Measurements from ENCODE around the gene CD34.
"Not testable (repeated sequence)": the region's sequence is repeated elsewhere in the genome, so short reads cannot be mapped to it uniquely, and the experiment has no call there.

The CD34 gene, protein sequence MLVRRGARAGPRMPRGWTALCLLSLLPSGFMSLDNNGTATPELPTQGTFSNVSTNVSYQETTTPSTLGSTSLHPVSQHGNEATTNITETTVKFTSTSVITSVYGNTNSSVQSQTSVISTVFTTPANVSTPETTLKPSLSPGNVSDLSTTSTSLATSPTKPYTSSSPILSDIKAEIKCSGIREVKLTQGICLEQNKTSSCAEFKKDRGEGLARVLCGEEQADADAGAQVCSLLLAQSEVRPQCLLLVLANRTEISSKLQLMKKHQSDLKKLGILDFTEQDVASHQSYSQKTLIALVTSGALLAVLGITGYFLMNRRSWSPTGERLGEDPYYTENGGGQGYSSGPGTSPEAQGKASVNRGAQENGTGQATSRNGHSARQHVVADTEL

DNA sequence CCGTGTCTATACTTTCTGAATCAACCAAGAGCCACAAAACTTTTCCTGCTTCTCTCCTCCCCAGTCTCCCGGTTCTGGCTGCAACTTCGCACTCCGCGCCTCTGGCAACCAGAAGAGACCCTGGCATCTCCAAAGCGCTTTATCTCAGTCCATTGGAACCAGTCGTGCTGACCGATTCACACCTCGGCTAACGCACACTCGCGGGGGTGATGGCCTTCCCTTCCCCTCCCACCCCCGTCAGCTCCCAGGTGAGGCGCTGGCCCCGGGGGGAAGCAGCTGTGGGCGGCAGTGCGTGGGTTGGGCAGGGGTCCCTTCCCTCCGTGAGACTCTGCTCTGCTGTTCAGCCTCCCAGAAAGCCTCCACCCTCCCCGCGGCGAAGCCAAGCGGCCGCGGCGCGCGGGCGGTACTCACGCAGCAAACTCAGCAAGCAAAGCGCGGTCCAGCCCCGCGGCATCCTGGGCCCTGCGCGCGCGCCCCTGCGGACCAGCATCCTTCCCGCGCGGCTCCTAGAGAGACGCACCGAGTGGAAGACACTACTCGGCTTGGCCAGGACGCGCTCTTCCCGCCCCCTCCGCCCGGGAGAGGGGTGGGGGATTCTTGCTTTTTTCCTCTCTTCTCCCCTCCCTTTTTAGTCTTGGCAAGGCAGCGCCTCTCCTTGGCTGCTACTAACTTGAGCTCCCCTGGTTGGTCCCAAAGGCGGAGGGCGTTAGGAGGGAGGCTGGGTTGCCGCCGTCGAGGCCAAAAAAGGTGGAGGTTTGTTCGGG lies at the start of gene CD34:
CD34 (minus strand) TSS at position 535 of the 764 bp plus-strand sequence; CDS start at position 490, 45 bp downstream.
- DNase-seq, result no peak

DNA sequence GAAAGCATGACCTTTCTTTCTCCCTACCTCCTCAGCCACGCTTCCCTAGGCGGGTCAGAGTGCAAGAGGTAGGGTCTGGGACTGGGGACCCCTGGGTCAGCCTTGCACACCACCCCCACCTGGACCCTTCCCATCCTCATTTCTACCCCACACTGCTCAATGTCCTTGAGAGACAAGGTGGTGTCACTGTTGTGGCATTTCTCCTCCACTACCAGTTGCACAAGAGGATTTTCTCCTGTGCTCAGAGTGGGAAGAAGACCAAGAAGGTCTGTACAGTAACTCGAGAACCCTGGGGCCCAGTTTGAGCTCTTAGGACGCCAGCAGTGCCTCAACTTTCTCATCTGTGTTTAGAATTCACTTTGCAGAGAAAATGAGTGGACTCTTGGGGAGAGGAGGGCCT lies 49.4 kb upstream of the CD34 start:
- DNase-seq, result no peak

DNA sequence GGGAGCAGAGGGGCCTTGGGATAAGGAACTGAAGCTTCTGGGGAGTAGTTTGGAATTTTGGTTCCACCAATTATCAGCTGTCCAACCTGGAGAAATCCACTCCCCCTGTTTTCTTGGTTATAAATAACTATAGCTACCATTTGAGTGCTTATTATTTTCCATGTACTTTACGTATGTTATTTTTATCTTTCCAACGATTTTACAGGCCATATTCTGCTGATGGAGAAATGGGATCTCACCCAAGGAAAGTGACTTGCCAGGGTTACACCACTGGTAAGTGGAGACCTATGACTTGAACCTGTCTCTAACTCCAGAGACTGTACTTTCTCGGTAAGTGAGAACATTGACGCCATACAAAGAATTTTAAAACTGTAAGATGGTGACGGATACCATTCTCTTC lies 49.0 kb upstream of the CD34 start:
- DNase-seq, result no peak

DNA sequence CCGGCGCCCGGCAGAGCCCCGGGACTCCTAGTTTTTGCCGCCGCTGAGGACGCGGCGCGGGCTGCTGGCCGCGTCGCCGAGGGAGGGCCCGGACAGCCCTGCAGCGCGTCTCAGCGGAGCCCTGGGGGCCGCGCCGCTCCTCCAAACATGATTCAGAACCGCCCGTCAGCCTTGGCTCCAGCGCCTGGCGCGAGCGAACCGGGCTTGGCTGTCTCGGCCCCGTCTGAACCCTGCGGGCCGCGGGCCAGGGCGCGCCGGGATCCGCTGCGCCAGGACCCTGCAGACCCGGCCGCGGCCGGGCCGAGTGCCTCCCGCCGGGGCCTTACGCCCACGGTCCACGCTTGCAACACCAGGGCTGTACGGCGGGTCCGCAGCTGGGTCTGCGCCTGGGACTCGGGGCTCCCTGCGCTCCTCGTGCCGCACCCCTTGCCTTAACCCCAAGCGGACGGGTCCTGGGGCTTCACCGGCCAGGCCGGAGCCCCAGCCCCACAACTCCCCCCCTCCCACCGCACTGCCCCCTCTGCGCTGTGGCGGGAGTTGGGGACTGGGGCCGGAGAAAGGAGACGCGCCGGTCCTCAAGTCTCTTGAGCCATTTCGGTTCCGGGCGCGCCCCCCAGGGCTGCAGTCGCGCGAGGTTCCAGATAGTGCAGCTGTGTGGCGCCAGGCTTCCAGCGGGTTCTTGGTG lies 48.4 kb upstream of the CD34 start:
- DNase-seq, result no peak

DNA sequence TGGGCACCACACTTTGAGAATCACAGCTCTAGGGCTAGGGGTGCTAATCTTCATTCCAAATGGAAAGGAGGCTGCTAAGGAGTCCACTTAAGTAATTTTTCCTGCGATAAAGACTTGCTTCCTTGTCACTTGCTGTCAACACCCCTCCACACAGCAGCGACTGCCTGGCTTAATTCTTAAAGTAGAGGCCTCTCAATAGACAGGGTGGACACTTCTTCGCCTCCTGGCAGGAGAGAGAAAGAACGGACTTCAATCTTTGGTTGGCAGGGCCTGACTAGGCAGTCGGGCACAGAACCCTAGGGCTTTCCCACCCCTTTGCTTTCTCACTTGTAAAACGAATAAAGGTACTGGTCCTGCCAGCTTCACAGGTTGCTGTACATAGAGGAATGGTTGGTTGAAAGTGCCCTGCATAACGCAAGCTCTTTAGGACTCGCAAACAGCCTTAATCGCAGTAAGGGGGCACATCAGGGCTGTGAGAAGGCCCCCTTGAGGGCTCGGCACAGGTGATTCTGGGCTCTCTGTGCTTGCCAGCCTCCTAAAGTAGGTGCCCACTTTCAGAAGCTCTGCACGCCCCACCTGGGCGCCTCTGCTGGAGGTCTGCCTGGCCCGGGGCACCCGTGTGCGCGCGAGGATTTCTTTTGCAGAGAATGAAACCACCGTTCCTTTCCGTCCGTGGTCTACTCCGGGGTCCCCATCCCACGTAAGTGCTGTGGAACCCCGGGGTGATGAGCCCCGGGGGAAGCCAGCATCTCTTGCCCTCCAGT lies 47.6 kb upstream of the CD34 start:
- DNase-seq, result no peak

DNA sequence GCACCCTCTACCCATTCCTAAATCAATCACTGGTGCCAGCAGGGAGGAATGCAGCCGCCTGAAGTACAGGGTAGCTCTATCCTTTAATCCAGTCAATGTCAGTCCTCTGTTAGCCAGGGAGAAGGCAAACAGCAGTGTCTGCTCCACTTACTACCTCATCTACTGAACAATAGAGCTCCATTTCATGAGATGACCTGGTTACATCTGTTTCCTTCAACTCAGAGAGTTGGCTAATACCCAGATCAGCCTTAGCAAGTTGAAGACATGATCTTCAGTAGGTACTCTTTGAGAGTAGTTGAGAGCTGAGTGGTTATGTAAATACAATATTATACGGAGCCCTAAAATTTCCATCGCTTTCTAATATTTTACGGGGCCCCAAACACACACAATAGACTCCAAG lies 46.1 kb upstream of the CD34 start:
- no peak for DNase-seq

DNA sequence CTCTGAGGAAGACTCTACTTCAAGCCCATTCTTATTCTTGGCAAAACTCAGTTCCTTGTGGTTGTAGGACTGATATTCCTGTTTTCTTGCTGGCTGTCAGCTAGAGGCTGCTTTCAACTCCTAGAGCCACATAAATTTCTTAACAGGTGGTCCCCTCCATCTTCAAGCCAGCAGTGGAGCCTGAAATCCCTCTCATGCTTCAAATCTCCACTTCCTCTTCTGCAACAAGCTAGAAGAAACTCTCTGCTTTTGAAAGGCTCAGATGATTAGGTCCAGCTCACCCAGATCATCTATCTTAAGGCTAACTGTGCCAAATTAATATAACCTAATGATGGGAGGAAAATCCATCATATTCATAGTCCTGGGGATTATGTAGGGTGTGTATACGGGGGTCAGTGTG lies 43.2 kb upstream of the CD34 start:
- no peak for DNase-seq

DNA sequence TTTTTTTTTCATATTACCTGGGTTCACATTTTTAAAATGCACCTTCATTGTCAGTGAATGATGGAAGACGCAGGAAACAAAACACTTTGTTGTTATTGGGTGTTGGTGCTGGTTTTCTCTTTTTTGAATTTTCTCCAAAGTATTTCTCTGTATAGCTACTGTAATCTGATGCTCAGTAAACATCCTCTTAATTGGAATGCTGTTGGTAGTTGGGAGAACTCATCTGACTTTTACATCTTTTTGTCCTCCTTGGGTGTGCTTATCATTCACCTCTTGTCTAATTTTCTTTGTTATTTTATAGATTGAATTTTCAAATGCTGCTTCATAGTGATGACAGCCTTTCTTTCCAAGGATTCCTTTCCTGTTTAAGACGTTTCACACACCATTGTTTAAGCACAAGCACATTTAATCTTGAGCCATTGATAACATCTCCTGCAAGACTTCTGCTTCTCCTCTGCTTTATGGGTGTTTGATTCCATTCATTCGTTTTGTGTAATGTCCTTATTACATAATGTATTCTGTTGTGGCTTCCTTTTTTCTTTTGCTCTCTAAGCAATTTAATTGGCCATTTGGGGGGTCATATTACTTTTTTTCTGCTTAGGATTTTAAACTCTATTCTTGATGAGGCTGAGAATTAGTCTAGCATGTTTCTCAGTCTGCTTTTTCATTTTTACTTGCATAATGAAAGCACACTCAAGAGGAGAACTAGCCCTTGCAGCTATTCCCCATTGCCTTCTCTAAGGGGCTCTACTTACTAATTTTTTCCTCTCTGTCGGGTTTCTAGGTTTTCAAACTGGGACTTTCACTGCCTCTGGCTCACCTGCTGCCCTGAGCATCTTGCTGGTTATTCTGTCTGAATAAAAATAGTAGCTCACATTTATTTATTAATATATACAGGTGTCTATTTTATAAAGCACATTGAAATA lies 42.0 kb upstream of the CD34 start:
- no peak for DNase-seq

DNA sequence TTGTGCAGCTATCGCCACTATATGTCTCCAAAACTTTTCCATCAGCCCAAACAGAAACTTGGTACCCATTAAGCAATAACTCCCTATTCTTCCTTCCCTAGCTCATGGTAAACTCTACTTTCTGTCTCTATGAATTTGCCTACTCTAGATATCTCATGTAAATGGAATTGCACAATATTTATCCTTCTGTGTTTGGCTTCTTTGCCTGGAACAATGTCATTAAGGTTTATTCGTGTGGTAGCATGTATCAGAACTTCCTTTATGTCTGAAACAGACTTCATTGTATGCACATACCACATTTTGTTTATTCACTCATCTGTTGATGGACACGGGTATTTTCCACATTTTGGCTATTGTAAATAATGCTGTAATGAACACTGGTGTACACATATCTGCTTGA lies 40.7 kb upstream of the CD34 start:
- no peak for DNase-seq

DNA sequence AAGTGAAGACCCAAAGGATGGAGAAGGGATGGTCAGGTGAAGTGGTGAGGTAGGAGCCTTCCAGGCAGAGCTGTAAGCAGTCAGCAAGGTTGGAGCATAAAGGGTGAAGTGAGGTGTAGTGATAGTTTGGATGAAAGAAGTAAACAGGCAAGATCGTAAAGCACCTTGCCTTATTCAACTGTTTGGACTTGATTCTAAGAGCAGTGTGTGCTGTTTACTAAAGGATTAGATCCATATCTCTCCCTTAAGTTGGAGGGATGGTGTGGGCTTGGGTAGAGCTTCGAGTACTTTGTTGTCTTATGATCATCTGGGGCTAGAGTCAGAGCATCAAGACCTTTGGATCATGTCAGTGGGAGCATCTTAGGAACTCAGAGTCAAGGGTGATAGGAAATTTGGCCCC lies 39.8 kb upstream of the CD34 start:
- DNase-seq, result no peak

DNA sequence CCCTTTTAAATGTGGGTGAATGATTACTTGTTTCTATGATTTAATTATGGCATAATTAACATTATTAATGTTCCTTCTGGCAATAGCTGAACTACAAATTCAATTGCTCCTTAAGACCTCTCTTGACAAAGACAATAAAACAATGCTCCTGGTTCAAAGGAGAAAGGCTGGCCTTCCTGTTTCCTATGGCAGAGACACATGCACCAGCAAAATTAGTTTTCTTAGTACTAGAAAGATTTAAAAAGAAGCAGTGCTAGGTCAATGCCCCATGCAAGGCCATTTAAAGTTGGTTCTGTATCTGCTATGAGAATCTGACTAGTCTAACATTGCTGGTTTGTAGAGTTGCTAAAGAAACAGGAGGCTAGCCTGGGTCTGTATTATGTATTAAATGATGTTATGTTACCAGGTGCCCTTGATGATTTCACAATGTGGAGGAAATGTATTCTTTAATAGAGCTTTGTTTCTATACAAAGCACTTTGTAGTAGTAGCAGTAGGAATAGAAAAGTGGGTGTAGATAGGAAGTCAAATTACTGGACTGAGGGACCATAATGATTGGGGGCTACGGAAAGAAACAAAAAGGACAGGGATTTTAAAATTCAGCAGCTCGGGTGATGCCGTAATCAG lies 38.8 kb upstream of the CD34 start:
- DNase-seq, result no peak

DNA sequence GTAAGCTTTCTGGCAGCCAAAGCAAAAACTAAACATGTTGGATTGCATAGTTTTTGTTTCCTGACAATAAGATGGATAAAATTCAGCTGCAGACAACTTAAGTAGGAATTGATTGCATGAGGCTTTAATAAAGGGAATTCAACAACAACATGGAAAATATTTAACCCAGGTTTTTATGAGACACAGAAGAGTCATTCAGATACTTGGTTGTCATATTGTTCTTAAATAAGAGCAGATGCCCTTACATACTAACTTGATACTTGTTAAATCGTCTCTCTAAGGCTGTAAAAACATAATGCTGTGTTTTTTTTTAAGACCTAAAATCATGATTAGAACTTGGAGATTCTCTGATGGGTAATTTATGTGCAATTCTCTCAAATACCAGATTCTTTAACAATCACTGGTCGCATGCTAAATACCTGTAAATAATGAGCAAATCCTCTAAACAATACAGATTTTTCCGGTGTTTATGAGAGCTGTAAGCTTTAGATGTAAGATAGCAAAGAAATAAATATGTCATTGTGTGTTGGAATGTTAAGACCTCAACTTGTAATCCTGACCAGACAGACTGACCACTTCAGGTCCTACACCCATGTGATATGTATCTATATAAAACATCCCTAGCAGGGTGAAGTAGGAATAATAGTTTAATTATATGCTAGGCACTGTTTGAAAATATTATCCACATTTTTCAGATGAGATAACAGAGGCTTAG lies 37.8 kb upstream of the CD34 start:
- no peak for DNase-seq

DNA sequence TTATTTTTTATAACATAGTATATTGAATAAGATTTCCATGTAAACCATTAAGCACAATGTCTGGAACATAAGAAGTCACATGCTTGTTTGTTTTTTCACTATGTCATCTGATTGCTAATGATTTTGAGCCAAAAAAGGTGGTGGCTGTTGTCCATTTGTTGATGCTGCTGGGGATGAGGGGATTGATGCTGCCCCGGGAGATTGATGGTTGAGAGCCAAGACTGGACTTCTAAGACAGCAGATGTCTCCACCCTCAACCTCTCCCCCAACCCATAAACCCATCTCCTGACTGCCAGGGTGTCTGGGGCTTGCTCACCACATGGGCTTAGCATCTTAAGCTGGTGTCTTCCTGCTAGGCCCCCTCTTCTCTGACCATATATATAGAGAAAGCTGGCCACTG lies 35.8 kb upstream of the CD34 start:
- DNase-seq, result no peak

DNA sequence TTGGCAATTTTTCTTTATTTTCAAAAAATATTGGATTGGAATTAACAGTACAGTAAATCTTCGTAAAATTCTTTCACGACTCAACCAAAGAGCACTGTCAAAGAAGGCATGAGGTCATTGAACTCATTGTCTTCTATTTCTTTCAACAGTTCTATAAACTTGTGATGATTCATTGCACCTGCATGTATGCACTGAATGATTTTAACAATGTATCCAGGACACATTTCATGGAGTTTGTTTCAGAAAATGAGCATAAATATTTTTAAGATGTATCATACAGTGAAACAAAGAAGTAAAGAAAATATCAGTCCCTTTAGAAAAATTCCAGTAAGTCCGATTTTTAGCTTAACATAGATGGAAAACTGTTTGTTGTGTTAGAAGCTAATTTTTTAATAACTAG lies 33.6 kb upstream of the CD34 start:
- DNase-seq, result no peak

DNA sequence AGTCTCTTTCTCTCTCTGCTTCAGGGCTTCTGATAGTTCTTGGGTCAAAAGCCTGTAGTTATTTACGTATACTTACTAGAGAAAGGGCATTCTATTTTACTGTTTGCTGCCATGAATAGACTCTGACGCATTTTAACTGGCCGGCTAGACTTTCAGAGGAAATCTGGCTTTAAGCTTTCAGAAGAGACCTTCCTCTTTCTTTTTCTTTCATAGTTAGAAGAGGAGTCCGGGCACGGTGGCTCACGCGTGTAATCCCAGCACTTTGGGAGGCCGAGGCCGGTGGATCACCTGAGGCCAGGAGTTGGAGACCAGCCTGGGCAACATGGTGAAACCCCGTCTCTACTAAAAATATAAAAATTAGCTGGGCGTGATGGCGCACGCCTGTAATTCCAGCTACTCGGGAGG lies 31.4 kb upstream of the CD34 start:
- not testable (repeated sequence) for DNase-seq

DNA sequence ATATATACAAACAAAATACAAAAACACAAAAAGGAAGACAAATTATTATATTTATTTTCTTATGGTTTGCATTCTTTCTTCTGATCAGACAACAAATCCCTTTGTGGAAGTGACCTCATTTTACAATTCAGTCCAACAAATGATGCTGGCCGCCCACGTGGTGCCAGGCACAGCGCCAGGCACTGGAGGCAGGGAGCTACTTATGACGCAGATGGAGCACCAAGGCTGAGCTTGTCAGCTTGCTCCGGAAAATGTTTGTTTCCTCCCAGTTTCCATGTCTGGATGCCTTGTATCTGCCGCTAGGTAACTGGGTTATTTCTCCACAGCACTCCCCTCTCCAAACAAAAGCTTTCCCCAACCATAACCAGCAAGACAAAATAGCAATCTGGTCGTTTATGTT lies 30.7 kb upstream of the CD34 start:
- peak; percentile 19 for DNase-seq

DNA sequence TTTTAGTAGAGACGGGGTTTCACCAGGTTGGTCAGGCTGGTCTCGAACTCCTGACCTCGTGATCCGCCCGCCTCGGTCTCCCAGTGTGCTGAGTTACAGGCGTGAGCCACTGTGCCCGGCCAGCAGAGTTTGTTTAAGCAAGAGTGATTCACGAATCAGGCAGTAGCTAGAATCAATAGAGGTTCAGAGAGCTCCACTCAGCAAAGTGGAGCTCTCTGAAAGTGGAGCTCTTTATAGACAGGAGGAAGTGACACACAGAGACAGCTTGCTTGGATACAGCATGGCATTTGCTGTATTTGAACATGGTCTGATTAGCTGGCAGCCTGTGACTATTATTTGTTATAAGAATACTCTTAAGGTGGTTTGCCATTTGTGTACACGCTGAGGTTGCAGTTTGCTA lies 27.1 kb upstream of the CD34 start:
- DNase-seq, result peak; percentile 2

DNA sequence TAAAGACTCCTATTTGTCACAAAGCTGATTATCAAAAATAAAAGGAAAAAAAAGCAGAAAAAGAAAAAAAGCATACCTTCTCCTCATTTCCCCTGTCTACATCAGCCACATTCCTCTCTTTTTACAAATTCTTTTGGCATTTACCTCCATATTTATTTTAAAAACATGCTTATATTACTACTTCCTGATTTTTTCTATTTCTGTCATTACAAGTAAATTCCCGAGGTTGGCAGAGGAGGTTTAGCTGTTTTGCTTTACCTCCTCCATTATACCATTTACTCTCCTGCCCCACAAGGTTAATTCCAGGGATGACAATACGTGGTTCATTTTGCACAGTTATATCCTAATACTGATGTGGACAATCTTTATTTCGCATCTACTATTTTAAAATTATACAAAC lies 26.3 kb upstream of the CD34 start:
- DNase-seq, result no peak

DNA sequence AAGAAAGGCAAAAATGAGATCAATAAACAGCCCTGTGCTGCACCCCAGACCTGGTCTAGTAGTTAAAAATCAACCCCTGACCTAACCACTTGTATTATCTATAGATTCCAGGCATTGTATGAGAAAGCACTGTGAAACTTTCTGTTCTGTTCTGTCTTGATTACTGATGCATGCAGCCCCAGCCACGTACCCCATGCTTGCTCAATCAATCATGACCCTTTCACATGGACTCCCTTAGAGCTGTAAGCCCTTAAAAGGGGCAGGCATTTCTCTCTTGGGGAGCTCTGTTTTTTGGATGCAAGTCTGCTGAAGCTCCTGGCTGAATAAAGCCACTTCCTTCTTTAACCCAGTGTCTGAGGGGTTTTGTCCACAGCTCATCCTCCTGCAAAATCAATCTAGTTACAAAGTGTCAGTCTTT lies 24.2 kb upstream of the CD34 start:
- DNase-seq, result no peak

DNA sequence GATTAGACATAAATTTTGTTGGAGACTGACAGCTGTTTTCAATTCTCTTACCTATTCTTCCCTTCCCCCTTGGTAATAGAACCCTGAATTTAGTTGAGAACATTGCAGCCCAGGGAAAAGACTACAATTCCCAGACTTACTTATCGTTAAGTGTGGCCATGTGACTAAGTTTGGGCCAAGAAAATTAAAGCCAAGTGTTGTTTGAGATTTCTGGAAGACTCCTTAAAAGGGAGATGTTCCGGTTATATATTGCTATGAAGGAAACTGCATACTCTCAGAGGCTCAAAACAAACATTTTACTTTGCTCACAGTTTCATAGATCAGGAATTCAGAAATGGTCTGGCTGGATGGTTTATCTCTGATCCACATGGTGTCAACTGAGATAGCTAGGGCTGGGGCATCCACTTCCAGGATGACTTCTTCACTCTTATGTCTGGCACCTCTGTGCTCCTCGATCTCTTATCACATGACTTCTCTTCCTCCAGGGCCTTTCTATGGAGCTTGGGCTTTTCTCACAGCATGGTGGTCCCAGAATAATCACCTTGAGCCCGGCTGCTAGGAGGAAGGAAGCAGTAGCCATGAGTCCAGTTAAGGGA lies 22.4 kb upstream of the CD34 start:
- DNase-seq, result no peak
